Measurements from ENCODE around the gene RNPC3.

The RNPC3 gene

DNA sequence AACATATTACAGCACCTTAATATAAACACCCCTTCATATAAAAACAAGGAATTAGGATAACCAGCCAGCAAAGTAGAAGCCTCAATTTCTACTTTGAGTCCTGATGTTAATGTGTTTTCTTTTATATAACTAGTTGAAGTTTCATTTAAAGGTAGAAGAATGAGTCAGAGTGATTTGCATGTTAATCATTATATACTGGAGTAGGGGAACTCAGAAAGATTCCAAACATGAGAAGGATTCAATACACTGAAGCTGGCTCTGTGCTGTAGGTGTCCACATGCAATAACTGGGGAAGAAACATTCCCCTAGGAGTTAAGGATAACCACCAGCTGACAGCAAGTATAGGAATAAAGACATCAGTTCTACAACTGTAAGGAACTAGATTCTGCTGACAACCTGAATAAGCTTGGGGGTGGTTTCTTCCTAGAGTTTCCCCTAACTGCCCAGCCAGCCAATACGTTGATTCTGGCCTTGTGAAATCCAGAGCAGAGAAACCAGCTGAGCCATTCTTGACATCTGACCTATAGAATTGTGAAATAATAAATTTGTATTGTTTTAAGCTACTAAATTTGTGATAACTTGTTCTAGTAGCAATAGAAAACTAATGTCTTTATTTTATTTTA lies 33.4 kb upstream of the RNPC3 start:
- Histone ChIP-seq H3K27ac (ENCODE audit: low read depth, low read length) (no peak overlapping the region), H3F3A (ENCODE audit: control insufficient read depth, insufficient read depth) (no peaks in the 10 kb centered on the region), H3K36me3 (ENCODE audit: control insufficient read depth, low read length) (no peaks in the 10 kb centered on the region), H4K20me1 (ENCODE audit: control insufficient read depth, insufficient read depth, low read depth, low read length) (no peaks in the 10 kb centered on the region), H3K4me2 (ENCODE audit: low read length) (no peak overlapping the region), H3K9me3 (ENCODE audit: control insufficient read depth, insufficient read depth, low read length) (no peaks in the 10 kb centered on the region), H3K4me1 (ENCODE audit: control insufficient read depth, low read length) (no peaks in the 10 kb centered on the region), H3K27me3 (ENCODE audit: control insufficient read depth, low read length) (no peaks in the 10 kb centered on the region), H3K79me2 (ENCODE audit: control insufficient read depth, low read length) (no peaks in the 10 kb centered on the region), H3K4me3 (ENCODE audit: low read length) (no peak overlapping the region), H3K9me2 (replicated peaks; ENCODE audit: control insufficient read depth, low read length) (no peaks in the 10 kb centered on the region)
- TF ChIP-seq, protein P1, sequence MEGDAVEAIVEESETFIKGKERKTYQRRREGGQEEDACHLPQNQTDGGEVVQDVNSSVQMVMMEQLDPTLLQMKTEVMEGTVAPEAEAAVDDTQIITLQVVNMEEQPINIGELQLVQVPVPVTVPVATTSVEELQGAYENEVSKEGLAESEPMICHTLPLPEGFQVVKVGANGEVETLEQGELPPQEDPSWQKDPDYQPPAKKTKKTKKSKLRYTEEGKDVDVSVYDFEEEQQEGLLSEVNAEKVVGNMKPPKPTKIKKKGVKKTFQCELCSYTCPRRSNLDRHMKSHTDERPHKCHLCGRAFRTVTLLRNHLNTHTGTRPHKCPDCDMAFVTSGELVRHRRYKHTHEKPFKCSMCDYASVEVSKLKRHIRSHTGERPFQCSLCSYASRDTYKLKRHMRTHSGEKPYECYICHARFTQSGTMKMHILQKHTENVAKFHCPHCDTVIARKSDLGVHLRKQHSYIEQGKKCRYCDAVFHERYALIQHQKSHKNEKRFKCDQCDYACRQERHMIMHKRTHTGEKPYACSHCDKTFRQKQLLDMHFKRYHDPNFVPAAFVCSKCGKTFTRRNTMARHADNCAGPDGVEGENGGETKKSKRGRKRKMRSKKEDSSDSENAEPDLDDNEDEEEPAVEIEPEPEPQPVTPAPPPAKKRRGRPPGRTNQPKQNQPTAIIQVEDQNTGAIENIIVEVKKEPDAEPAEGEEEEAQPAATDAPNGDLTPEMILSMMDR (IDR thresholded peaks at IDR 0.05; ENCODE audit: low read depth, low read length, poor library complexity, severe bottlenecking) = no peak
- no peak for TF ChIP-seq EZH2phosphoT487 (IDR thresholded peaks at IDR 0.05; ENCODE audit: borderline replicate concordance, low read length)

DNA sequence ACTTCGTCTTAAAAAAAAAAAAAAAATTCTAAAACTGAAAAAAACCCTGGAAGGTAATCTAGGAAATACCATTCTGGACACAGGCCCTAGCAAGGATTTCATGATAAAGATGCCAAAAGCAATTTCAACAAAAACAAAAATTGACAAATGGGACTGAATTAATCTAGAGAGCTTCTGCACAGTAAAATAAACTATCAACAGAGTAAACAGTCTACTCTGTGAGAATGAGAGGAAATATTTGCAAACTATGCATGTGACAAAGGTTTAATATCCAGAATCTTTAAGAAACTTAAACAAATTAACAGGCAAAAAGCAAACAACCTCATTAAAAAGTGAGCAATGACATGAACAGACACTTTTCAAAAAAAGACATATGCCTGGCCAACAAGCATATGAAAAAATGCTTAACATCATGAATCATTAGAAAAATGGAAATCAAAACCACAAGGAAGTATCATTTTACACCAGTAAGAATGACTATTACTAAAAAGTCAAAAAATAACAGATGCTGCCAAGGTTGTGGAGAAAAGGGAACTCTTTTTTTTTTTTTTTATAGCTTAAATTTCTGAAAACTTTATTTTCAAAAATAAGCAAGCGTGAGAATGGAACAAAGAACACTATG lies 29.4 kb upstream of the RNPC3 start:
- Histone ChIP-seq H3K4me1 (ENCODE audit: control insufficient read depth, low read length) (no peaks in the 10 kb centered on the region), H4K20me1 (ENCODE audit: control insufficient read depth, insufficient read depth, low read depth, low read length) (no peaks in the 10 kb centered on the region), H3K4me3 (ENCODE audit: low read length) (no peak overlapping the region), H3K4me2 (ENCODE audit: low read length) (no peak overlapping the region), H3K9me2 (replicated peaks; ENCODE audit: control insufficient read depth, low read length) (no peaks in the 10 kb centered on the region), H3F3A (ENCODE audit: control insufficient read depth, insufficient read depth) (no peaks in the 10 kb centered on the region), H3K79me2 (ENCODE audit: control insufficient read depth, low read length) (no peaks in the 10 kb centered on the region), H3K36me3 (ENCODE audit: control insufficient read depth, low read length) (no peaks in the 10 kb centered on the region), H3K27me3 (ENCODE audit: control insufficient read depth, low read length) (no peaks in the 10 kb centered on the region), H3K27ac (ENCODE audit: low read depth, low read length) (no peak overlapping the region), H3K9me3 (ENCODE audit: control insufficient read depth, insufficient read depth, low read length) (no peaks in the 10 kb centered on the region)
- TF ChIP-seq, protein P1 (IDR thresholded peaks at IDR 0.05; ENCODE audit: low read depth, low read length, poor library complexity, severe bottlenecking) = no peak
- TF ChIP-seq EZH2phosphoT487 (IDR thresholded peaks at IDR 0.05; ENCODE audit: borderline replicate concordance, low read length) = no peak

DNA sequence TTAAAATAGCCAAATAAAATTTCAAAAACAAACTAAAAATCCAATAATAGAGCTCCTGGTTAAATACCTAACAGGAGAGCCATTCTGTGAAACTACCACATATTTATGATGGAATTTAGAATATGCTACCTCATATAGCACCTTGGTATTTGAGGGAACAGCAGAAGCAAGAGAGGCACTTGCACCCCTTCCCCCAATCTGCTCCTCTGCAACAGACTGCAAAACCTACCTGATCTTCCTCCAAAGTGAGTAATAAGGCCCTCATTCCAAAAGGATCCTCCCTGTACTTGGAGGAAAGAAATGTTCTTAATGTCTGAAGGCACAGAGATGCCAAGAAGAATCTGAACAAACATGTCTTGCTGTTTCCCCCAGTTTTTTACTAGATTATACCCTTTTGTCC lies 28.1 kb upstream of the RNPC3 start:
- TF ChIP-seq EZH2phosphoT487 (IDR thresholded peaks at IDR 0.05; ENCODE audit: borderline replicate concordance, low read length) = no peak
- TF ChIP-seq, protein P1 (IDR thresholded peaks at IDR 0.05; ENCODE audit: low read depth, low read length, poor library complexity, severe bottlenecking) = no peak
- H3K9me2 ChIP-seq (replicated peaks; ENCODE audit: control insufficient read depth, low read length) = no peaks in the 10 kb centered on the region
- H4K20me1 ChIP-seq (ENCODE audit: control insufficient read depth, insufficient read depth, low read depth, low read length) = no peaks in the 10 kb centered on the region
- no peaks in the 10 kb centered on the region for H3K36me3 ChIP-seq (ENCODE audit: control insufficient read depth, low read length)
- no peaks in the 10 kb centered on the region for H3F3A ChIP-seq (ENCODE audit: control insufficient read depth, insufficient read depth)
- no peak overlapping the region for H3K4me2 ChIP-seq (ENCODE audit: low read length)
- H3K9me3 ChIP-seq (ENCODE audit: control insufficient read depth, insufficient read depth, low read length) = no peaks in the 10 kb centered on the region
- H3K4me3 ChIP-seq (ENCODE audit: low read length) = no peak overlapping the region
- H3K27ac ChIP-seq (ENCODE audit: low read depth, low read length) = no peak overlapping the region
- no peaks in the 10 kb centered on the region for H3K27me3 ChIP-seq (ENCODE audit: control insufficient read depth, low read length)
- no peaks in the 10 kb centered on the region for H3K4me1 ChIP-seq (ENCODE audit: control insufficient read depth, low read length)
- no peaks in the 10 kb centered on the region for H3K79me2 ChIP-seq (ENCODE audit: control insufficient read depth, low read length)

Measured in DOHH2 (cell line).